Esophagus (tissue), 2 donors: ENCODE results near the gene GLOD4. TPM values are rescaled to one million over a fixed set of nuclear protein-coding genes. Genes with fewer than 3 reads are reported as not detected.
"Not testable (repeated sequence)": the region's sequence is repeated elsewhere in the genome, so short reads cannot be mapped to it uniquely, and the experiment has no call there.

Source experiments
- H3K27ac ChIP-seq, 2 donors: one replicate each; pipeline ENCODE4 v1.5.1; 2013; ENCODE audit warnings: low read depth in 2 of 2, mild to moderate bottlenecking in 2 of 2, inconsistent platforms in 1 of 2, low read length in 1 of 2, moderate library complexity in 1 of 2
- H3K27me3 ChIP-seq, 2 donors: one replicate each; pipeline ENCODE4 v1.6.1; 2013; ENCODE audit warnings: low read length in 2 of 2, control low read depth in 1 of 2, mild to moderate bottlenecking in 1 of 2; ENCODE audit not compliant: insufficient read depth in 2 of 2, control insufficient read depth in 1 of 2
- H3K36me3 ChIP-seq, 2 donors: one replicate each; pipeline ENCODE4 v1.6.1; 2013; ENCODE audit warnings: low read length in 1 of 2; ENCODE audit not compliant: control insufficient read depth in 2 of 2, insufficient read depth in 2 of 2
- H3K4me1 ChIP-seq, 2 donors: one replicate each; pipeline ENCODE4 v1.6.1; 2013; ENCODE audit warnings: low read length in 1 of 2; ENCODE audit not compliant: control insufficient read depth in 2 of 2, insufficient read depth in 2 of 2
- H3K4me3 ChIP-seq, 2 donors: one replicate each; pipeline ENCODE4 v1.5.1; 2013; ENCODE audit warnings: low read length in 2 of 2, mild to moderate bottlenecking in 2 of 2, low read depth in 1 of 2, moderate library complexity in 1 of 2
- H3K9me3 ChIP-seq, 2 donors: one replicate each; pipeline ENCODE4 v1.6.1; 2013; ENCODE audit warnings: mild to moderate bottlenecking in 2 of 2, low read depth in 1 of 2, low read length in 1 of 2, moderate library complexity in 1 of 2; ENCODE audit not compliant: control insufficient read depth in 2 of 2, insufficient read depth in 1 of 2
- WGBS, 2 donors: extraction: QIAGEN DNeasy Blood & Tissue Kit; methylation state at CpG; one replicate each; pipeline ENCODE4 v1.1.7; 2013; 5-methylcytosine and 5-hydroxymethylcytosine counted together
- polyA plus RNA-seq, 2 donors: library from polyadenylated mRNA; stranded (reverse); fragments of 200-250 nt; gene quantifications; one replicate each; pipeline ENCODE4 v1.2.3, GENCODE V29; 2013
- donor health status: healthy with polysubstance abuse.
- donor health status: Bipolar disorder and iron deficiency.

GLOD4 gene
- 10 to 100 TPM; 20.8 to 34.3 TPM for polyA plus RNA-seq

- Histone ChIP-seq H3K36me3 (peaks cover 2 to 7% of the 10 kb centered on the region in 2 donors), H3K4me1 (peaks cover 0 to 6% of the 10 kb centered on the region in 2 donors), H3K27me3 (no peaks in the 10 kb centered on the region), H3K4me3 (peak within 1 kb of the TSS; percentile 76 to 100), H3K27ac (peak within 1 kb of the TSS; percentile 88 to 97), H3K9me3 (no peaks in the 10 kb centered on the region)
- 0% methylated on average over 87 of the region's 87 CpGs for WGBS, 2 donors
Observed at GRCh38 chr17:781805-782731, at the start of gene GLOD4, which contains the start of gene MRM3. Gene GLOD4 (minus strand): TSS chr17:782280. CDS start chr17:782255, 25 bp downstream. Gene MRM3 (plus strand): TSS chr17:782353. CDS start chr17:782379, 26 bp downstream.

GRCh38 chr17:830950-831349 lies 48.9 kb upstream of the GLOD4 start:
- Histone ChIP-seq H3K27me3 (no peaks in the 10 kb centered on the region), H3K9me3 (no peaks in the 10 kb centered on the region), H3K36me3 (peaks cover 0 to 3% of the 10 kb centered on the region in 2 donors), H3K4me1 (peaks cover 0 to 2% of the 10 kb centered on the region in 2 donors), H3K4me3 (no peak overlapping the region), H3K27ac (no peak overlapping the region)
- 69 to 79% methylated on average over 7 of the region's 7 CpGs for WGBS, 2 donors

- Histone ChIP-seq H3K27ac (no peak overlapping the region), H3K36me3 (peaks cover 2 to 5% of the 10 kb centered on the region in 2 donors)
- WGBS, 2 donors, result 78 to 85% methylated on average over 19 of the region's 19 CpGs
Observed at GRCh38 chr17:830381-830780, 48.3 kb upstream of the GLOD4 start.

GRCh38 chr17:829614-830013 lies 47.5 kb upstream of the GLOD4 start:
- not testable (repeated sequence) for H3K4me3 ChIP-seq, H3K27me3 ChIP-seq, H3K27ac ChIP-seq, H3K4me1 ChIP-seq, H3K9me3 ChIP-seq, H3K36me3 ChIP-seq
- 81 to 89% methylated on average over 3 of the region's 3 CpGs for WGBS, 2 donors

More at GRCh38 chr17:830381-830780, 48.3 kb upstream of the GLOD4 start:
- Histone ChIP-seq H3K9me3 (no peaks in the 10 kb centered on the region), H3K27me3 (no peaks in the 10 kb centered on the region), H3K4me1 (peaks cover 0 to 2% of the 10 kb centered on the region in 2 donors), H3K4me3 (no peak overlapping the region)

GRCh38 chr17:828761-829160 lies 46.7 kb upstream of the GLOD4 start:
- no peaks in the 10 kb centered on the region for H3K4me1 ChIP-seq
- 82 to 86% methylated on average over 5 of the region's 5 CpGs for WGBS, 2 donors
- no peak overlapping the region for H3K4me3 ChIP-seq
- H3K36me3 ChIP-seq, result peaks cover 4 to 7% of the 10 kb centered on the region in 2 donors
- H3K9me3 ChIP-seq, result no peaks in the 10 kb centered on the region
- no peaks in the 10 kb centered on the region for H3K27me3 ChIP-seq
- no peak overlapping the region for H3K27ac ChIP-seq

GRCh38 chr17:826778-827177 lies 44.7 kb upstream of the GLOD4 start:
- Histone ChIP-seq H3K36me3 (peaks cover 4 to 13% of the 10 kb centered on the region in 2 donors), H3K27ac (no peak overlapping the region), H3K27me3 (no peaks in the 10 kb centered on the region), H3K4me3 (no peak overlapping the region), H3K9me3 (no peaks in the 10 kb centered on the region), H3K4me1 (no peaks in the 10 kb centered on the region)
- WGBS, 2 donors, result 92 to 93% methylated on average over 21 of the region's 21 CpGs

GRCh38 chr17:825216-825615 lies 43.1 kb upstream of the GLOD4 start:
- 82% methylated on average over 17 of the region's 17 CpGs for WGBS, 2 donors
- Histone ChIP-seq H3K36me3 (peaks cover 4 to 15% of the 10 kb centered on the region in 2 donors), H3K27ac (no peak overlapping the region), H3K9me3 (no peaks in the 10 kb centered on the region), H3K4me3 (no peak overlapping the region), H3K4me1 (no peaks in the 10 kb centered on the region), H3K27me3 (no peaks in the 10 kb centered on the region)

GRCh38 chr17:824378-824777 lies 42.3 kb upstream of the GLOD4 start:
- no peak overlapping the region for H3K27ac ChIP-seq
- 90 to 94% methylated on average over 16 of the region's 16 CpGs for WGBS, 2 donors
- no peaks in the 10 kb centered on the region for H3K27me3 ChIP-seq
- H3K36me3 ChIP-seq, result peaks cover 4 to 15% of the 10 kb centered on the region in 2 donors
- H3K4me3 ChIP-seq, result no peak overlapping the region
- no peaks in the 10 kb centered on the region for H3K9me3 ChIP-seq
- H3K4me1 ChIP-seq, result no peaks in the 10 kb centered on the region

GRCh38 chr17:823501-823902 lies 41.4 kb upstream of the GLOD4 start:
- no peaks in the 10 kb centered on the region for H3K4me1 ChIP-seq
- H3K27ac ChIP-seq, result no peak overlapping the region
- WGBS, 2 donors, result 89 to 92% methylated on average over 9 of the region's 9 CpGs
- peaks cover 4 to 15% of the 10 kb centered on the region in 2 donors for H3K36me3 ChIP-seq
- H3K27me3 ChIP-seq, result no peaks in the 10 kb centered on the region
- H3K9me3 ChIP-seq, result no peaks in the 10 kb centered on the region
- no peak overlapping the region for H3K4me3 ChIP-seq
